Measurements from ENCODE around the gene ATP11A. TPM values are rescaled to one million over a fixed set of nuclear protein-coding genes. Genes with fewer than 3 reads are reported as not detected.

The ATP11A gene
- total RNA-seq, 4 donors from 2014 or later, result 32.1 to 83.6 (median 46.2) TPM

GRCh38 chr13:112895521-112896465, 206.0 kb downstream of the ATP11A start:
- DNase-seq, result no peak
- WGBS, 2 donors, result 65 to 75% methylated on average over 23 to 26 of the region's 29 CpGs
- Histone ChIP-seq H3K9me3 (no peaks in the 10 kb centered on the region), H3K27me3 (no peaks in the 10 kb centered on the region), H3K27ac (peak overlapping the region in 2 of 3 donors; percentile 23 to 84), H3K36me3 (no peaks in the 10 kb centered on the region), H3K4me1 (peaks cover 26 to 36% of the 10 kb centered on the region in 2 donors), H3K4me3 (replicated peaks in 1 of 3) (peak overlapping the region in 1 of 3 donors; percentile 60)
- no peak for TF ChIP-seq CTCF (IDR thresholded peaks at IDR 0.05)
- TF ChIP-seq POLR2A (IDR thresholded peaks at IDR 0.05), result no peak
- intact Hi-C loops (cut with DNase I), result no loop called here

- no peak for DNase-seq
- H3K9me3 ChIP-seq, result no peaks in the 10 kb centered on the region
- peaks cover 37 to 46% of the 10 kb centered on the region in 2 donors for H3K4me1 ChIP-seq
- no peak overlapping the region for H3K27ac ChIP-seq
- no peak for TF ChIP-seq POLR2A (IDR thresholded peaks at IDR 0.05)
- no peak for TF ChIP-seq CTCF (IDR thresholded peaks at IDR 0.05)
- no peak overlapping the region for H3K4me3 ChIP-seq (replicated peaks in 1 of 3)
- WGBS, 2 donors, result 96 to 97% methylated on average over 19 to 22 of the region's 27 CpGs
- intact Hi-C loops (cut with DNase I), result no loop called here
- no peaks in the 10 kb centered on the region for H3K27me3 ChIP-seq
- no peaks in the 10 kb centered on the region for H3K36me3 ChIP-seq
Measured at GRCh38 chr13:112896736-112897602, 207.1 kb downstream of the ATP11A start.

GRCh38 chr13:112897603-112897955, 207.7 kb downstream of the ATP11A start:
- Histone ChIP-seq H3K4me3 (replicated peaks in 1 of 3) (no peak overlapping the region), H3K4me1 (peaks cover 40 to 48% of the 10 kb centered on the region in 2 donors), H3K36me3 (no peaks in the 10 kb centered on the region), H3K9me3 (no peaks in the 10 kb centered on the region), H3K27me3 (no peaks in the 10 kb centered on the region), H3K27ac (no peak overlapping the region)
- 95 to 96% methylated on average over 6 of the region's 6 CpGs for WGBS, 2 donors
- intact Hi-C loops (cut with DNase I), result no loop called here
- no peak for TF ChIP-seq POLR2A (IDR thresholded peaks at IDR 0.05)
- no peak for TF ChIP-seq CTCF (IDR thresholded peaks at IDR 0.05)
- no peak for DNase-seq

- DNase-seq, result no peak
Measured at GRCh38 chr13:112897956-112898620, 208.2 kb downstream of the ATP11A start.

More at GRCh38 chr13:112897956-112898620, 208.2 kb downstream of the ATP11A start:
- Histone ChIP-seq H3K36me3 (no peaks in the 10 kb centered on the region), H3K4me3 (replicated peaks in 1 of 3) (no peak overlapping the region), H3K27me3 (no peaks in the 10 kb centered on the region), H3K27ac (no peak overlapping the region), H3K9me3 (no peaks in the 10 kb centered on the region), H3K4me1 (peaks cover 44 to 48% of the 10 kb centered on the region in 2 donors)
- intact Hi-C loops (cut with DNase I), result no loop called here
- no peak for TF ChIP-seq CTCF (IDR thresholded peaks at IDR 0.05)
- TF ChIP-seq POLR2A (IDR thresholded peaks at IDR 0.05), result no peak
- WGBS, 2 donors, result 91 to 92% methylated on average over 37 to 39 of the region's 39 CpGs

Data from thyroid gland (tissue), 4 donors.